Endodermal cell (in vitro differentiated cells): Measurements from ENCODE around the gene PRMT9. TPM values are rescaled to one million over a fixed set of nuclear protein-coding genes. Genes with fewer than 3 reads are reported as not detected.

Source experiments
- DNase-seq: peaks from one replicate; pipeline ENCODE4 v3.0.0-alpha.2; 2017
- H3K27ac ChIP-seq: 2 replicates; pipeline ENCODE4 v1.5.1; 2013; ENCODE audit warnings: mild to moderate bottlenecking, low read depth, low read length, moderate library complexity
- H3K27me3 ChIP-seq: 2 replicates; pipeline ENCODE4 v1.6.1; 2013; ENCODE audit warnings: mild to moderate bottlenecking, low read length, moderate library complexity; ENCODE audit not compliant: insufficient read depth, control insufficient read depth, poor library complexity, severe bottlenecking
- H3K36me3 ChIP-seq: 2 replicates; pipeline ENCODE4 v1.7.0; 2013; ENCODE audit warnings: mild to moderate bottlenecking, low read length, moderate library complexity; ENCODE audit not compliant: control insufficient read depth, insufficient read depth
- H3K4me1 ChIP-seq: one replicate; pipeline ENCODE4 v1.7.0; 2013; ENCODE audit warnings: low read length; ENCODE audit not compliant: control insufficient read depth, insufficient read depth
- H3K4me3 ChIP-seq: 2 replicates; pipeline ENCODE4 v1.5.1; 2013; ENCODE audit warnings: mild to moderate bottlenecking, low read length, moderate library complexity
- H3K9ac ChIP-seq: 2 replicates; pipeline ENCODE4 v1.6.1; 2013; ENCODE audit warnings: mild to moderate bottlenecking, low read length, moderate library complexity; ENCODE audit not compliant: poor library complexity, severe bottlenecking; ENCODE audit errors: extremely low read depth
- H3K9me3 ChIP-seq: 2 replicates; pipeline ENCODE4 v1.6.1; 2013; ENCODE audit warnings: mild to moderate bottlenecking, low read length, moderate library complexity; ENCODE audit not compliant: control insufficient read depth
- H3K27ac Mint-ChIP-seq: 2 replicates; pipeline ENCODE4 v1.8.0; 2020; ENCODE audit warnings: mixed read lengths
- H3K27me3 Mint-ChIP-seq: 2 replicates; pipeline ENCODE4 v1.8.0; 2021; ENCODE audit warnings: mild to moderate bottlenecking, mixed read lengths; ENCODE audit not compliant: insufficient read depth
- H3K36me3 Mint-ChIP-seq: 2 replicates; pipeline ENCODE4 v1.8.0; 2020; ENCODE audit warnings: low read depth, mixed read lengths
- H3K4me1 Mint-ChIP-seq: 2 replicates; pipeline ENCODE4 v1.8.0; 2020; ENCODE audit warnings: mixed read lengths
- H3K4me3 Mint-ChIP-seq: 2 replicates; pipeline ENCODE4 v1.8.0; 2020; ENCODE audit warnings: mild to moderate bottlenecking, moderate library complexity, mixed read lengths
- H3K9me3 Mint-ChIP-seq: 2 replicates; pipeline ENCODE4 v1.8.0; 2020; ENCODE audit warnings: mild to moderate bottlenecking, mixed read lengths
- CTCF ChIP-seq: fragments of 200-600 bp; sonication (generic); conservative IDR thresholded peaks from 2 replicates; pipeline ENCODE4 v1.5.0; 2021; ENCODE audit warnings: antibody characterized with exemption, mild to moderate bottlenecking
- WGBS, 2 experiments: methylation state at CpG; one replicate each; pipeline versions ENCODE4 v1.1.5 to v1.1.7; 2013; ENCODE audit warnings: missing lambda C conversion rate in 2 of 2, mixed read lengths in 1 of 2; ENCODE audit not compliant: insufficient coverage in 1 of 2, insufficient read length in 1 of 2; 5-methylcytosine and 5-hydroxymethylcytosine counted together
- total RNA-seq, 2 donors: library from RNA; stranded (reverse); fragmentation: NEBNext Ultra II Directional in 1 of 2; extraction: Animal tissue kit (Norgen Biotek cat#: 25700) in 1 of 2; gene quantifications; 2 replicates in 1 of 2; 3 replicates in 1 of 2; pipeline ENCODE4 v1.2.1, GENCODE V29; 2021

PRMT9 gene
- total RNA-seq, 2 donors from 2014 or later = 15.3 to 17.3 TPM

- H3K9me3 Mint-ChIP-seq = peaks cover 2% of the 10 kb centered on the region
- no peaks in the 10 kb centered on the region for H3K36me3 Mint-ChIP-seq
- Histone ChIP-seq H3K9me3 (no peaks in the 10 kb centered on the region), H3K4me1 (peaks cover 7% of the 10 kb centered on the region), H3K27ac (no peak overlapping the region), H3K4me3 (no peak overlapping the region), H3K27me3 (no peaks in the 10 kb centered on the region), H3K36me3 (no peaks in the 10 kb centered on the region), H3K9ac (no peak overlapping the region)
- 97 to 100% methylated on average over 1 to 2 of the region's 2 CpGs for WGBS, 2 experiments
- no peak overlapping the region for H3K4me3 Mint-ChIP-seq
- DNase-seq = no peak
- no peaks in the 10 kb centered on the region for H3K27me3 Mint-ChIP-seq
- peaks cover 9% of the 10 kb centered on the region for H3K4me1 Mint-ChIP-seq
- TF ChIP-seq CTCF = no peak
- no peak overlapping the region for H3K27ac Mint-ChIP-seq
These were observed 86.4 kb downstream of the PRMT9 start for GRCh38 chr4:147597561-147597960.

GRCh38 chr4:147596981-147597380, 87.0 kb downstream of the PRMT9 start:
- Histone ChIP-seq H3K27me3 (no peaks in the 10 kb centered on the region), H3K4me1 (peaks cover 7% of the 10 kb centered on the region), H3K9me3 (no peaks in the 10 kb centered on the region), H3K36me3 (no peaks in the 10 kb centered on the region), H3K9ac (no peak overlapping the region), H3K4me3 (no peak overlapping the region), H3K27ac (no peak overlapping the region)
- peaks cover 9% of the 10 kb centered on the region for H3K4me1 Mint-ChIP-seq
- no peak overlapping the region for H3K27ac Mint-ChIP-seq
- no peak overlapping the region for H3K4me3 Mint-ChIP-seq
- 100% methylated on average over 1 of the region's 1 CpG; no CpG with 5 or more reads in 1 of the 2 experiments for WGBS, 2 experiments
- H3K36me3 Mint-ChIP-seq = no peaks in the 10 kb centered on the region
- TF ChIP-seq CTCF = no peak
- peaks cover 2% of the 10 kb centered on the region for H3K9me3 Mint-ChIP-seq
- no peak for DNase-seq
- H3K27me3 Mint-ChIP-seq = no peaks in the 10 kb centered on the region

DNA sequence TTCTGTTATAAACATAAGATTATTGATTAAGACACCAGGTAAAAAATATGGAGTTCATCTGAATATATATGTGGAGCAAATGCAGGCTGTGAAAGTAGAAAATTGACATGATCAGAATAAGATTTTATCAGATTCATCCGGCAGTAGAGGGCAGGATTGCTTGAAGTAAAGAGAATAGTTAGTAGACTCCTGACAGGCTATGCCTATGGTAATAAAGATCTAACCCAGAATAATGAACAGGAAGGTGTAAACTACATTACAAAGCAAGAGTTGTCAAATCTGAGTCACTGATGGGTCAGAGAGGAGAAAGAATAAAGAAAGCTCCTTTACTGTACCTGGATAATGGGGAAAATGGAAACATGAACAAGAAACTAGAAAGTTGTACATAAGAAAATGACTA, 87.6 kb downstream of the PRMT9 start:
- Histone ChIP-seq H3K27ac (no peak overlapping the region), H3K4me1 (peaks cover 7% of the 10 kb centered on the region), H3K27me3 (no peaks in the 10 kb centered on the region), H3K9ac (no peak overlapping the region), H3K9me3 (no peaks in the 10 kb centered on the region), H3K36me3 (no peaks in the 10 kb centered on the region), H3K4me3 (no peak overlapping the region)
- peak; percentile 29 for TF ChIP-seq CTCF
- no peak overlapping the region for H3K4me3 Mint-ChIP-seq
- no peaks in the 10 kb centered on the region for H3K27me3 Mint-ChIP-seq
- H3K9me3 Mint-ChIP-seq = peaks cover 2% of the 10 kb centered on the region
- 86 to 93% methylated on average over 1 of the region's 1 CpG for WGBS, 2 experiments
- H3K4me1 Mint-ChIP-seq = peaks cover 9% of the 10 kb centered on the region
- no peak for DNase-seq
- no peaks in the 10 kb centered on the region for H3K36me3 Mint-ChIP-seq
- no peak overlapping the region for H3K27ac Mint-ChIP-seq
